Astrocyte (in vitro differentiated cells and primary cell): Measurements from ENCODE around the gene GSE1. TPM values are rescaled to one million over a fixed set of nuclear protein-coding genes. Genes with fewer than 3 reads are reported as not detected.

Experiments
- DNase-seq: peaks from one replicate; pipeline ENCODE4 v3.0.0-alpha.2; 2010; ENCODE audit warnings: low read depth
- FAIRE-seq: peaks from 2 replicates; lab custom pipeline; 2011; peaks lifted over from hg19 to GRCh38; lab: Jason Lieb, UNC
- H2AFZ ChIP-seq: 2 replicates; pipeline ENCODE4 v1.6.0; 2012; ENCODE audit warnings: low read depth, low read length, inconsistent platforms
- H3K27ac ChIP-seq: 2 replicates; pipeline ENCODE4 v1.5.1; 2011; ENCODE audit warnings: low read depth, low read length, inconsistent platforms
- H3K27me3 ChIP-seq: 2 replicates; pipeline ENCODE4 v1.6.0; 2011; ENCODE audit warnings: low read length, inconsistent platforms; ENCODE audit not compliant: insufficient read depth
- H3K36me3 ChIP-seq: 2 replicates; pipeline ENCODE4 v1.5.1; 2011; ENCODE audit warnings: low read length, inconsistent platforms; ENCODE audit not compliant: insufficient read depth
- H3K4me1 ChIP-seq: 2 replicates; pipeline ENCODE4 v1.5.1; 2011; ENCODE audit warnings: low read length, inconsistent platforms; ENCODE audit not compliant: insufficient read depth
- H3K4me2 ChIP-seq: 2 replicates; pipeline ENCODE4 v1.6.0; 2012; ENCODE audit warnings: low read length, inconsistent platforms
- H3K4me3 ChIP-seq: 2 replicates; pipeline ENCODE4 v1.5.1; 2011; ENCODE audit warnings: low read depth, mild to moderate bottlenecking, low read length, inconsistent platforms; ENCODE audit not compliant: insufficient read depth
- H3K79me2 ChIP-seq: 2 replicates; pipeline ENCODE4 v1.6.0; 2012; ENCODE audit warnings: mild to moderate bottlenecking, low read length, inconsistent platforms; ENCODE audit not compliant: insufficient read depth
- H3K9ac ChIP-seq: 2 replicates; pipeline ENCODE4 v1.6.0; 2012; ENCODE audit warnings: mild to moderate bottlenecking, low read length, inconsistent platforms
- H3K9me3 ChIP-seq: 2 replicates; pipeline ENCODE4 v1.5.1; 2012; ENCODE audit warnings: low read depth, mild to moderate bottlenecking, low read length, inconsistent platforms; ENCODE audit not compliant: insufficient read depth
- H4K20me1 ChIP-seq: 2 replicates; pipeline ENCODE4 v1.6.0; 2012; ENCODE audit warnings: low read length, inconsistent platforms; ENCODE audit not compliant: insufficient read depth
- H3K27ac Mint-ChIP-seq: one replicate; pipeline ENCODE4 v1.8.0; 2021; ENCODE audit warnings: mild to moderate bottlenecking, mixed read lengths; ENCODE audit not compliant: unreplicated experiment
- H3K27me3 Mint-ChIP-seq: one replicate; pipeline ENCODE4 v1.8.0; 2021; ENCODE audit warnings: low read depth, mixed read lengths; ENCODE audit not compliant: unreplicated experiment
- H3K36me3 Mint-ChIP-seq: one replicate; pipeline ENCODE4 v1.8.0; 2021; ENCODE audit warnings: low read depth, mixed read lengths; ENCODE audit not compliant: unreplicated experiment
- H3K4me1 Mint-ChIP-seq: one replicate; pipeline ENCODE4 v1.8.0; 2021; ENCODE audit warnings: low read depth, mixed read lengths; ENCODE audit not compliant: unreplicated experiment
- H3K4me3 Mint-ChIP-seq: one replicate; pipeline ENCODE4 v1.8.0; 2021; ENCODE audit warnings: mild to moderate bottlenecking, moderate library complexity, mixed read lengths; ENCODE audit not compliant: unreplicated experiment
- H3K9me3 Mint-ChIP-seq: one replicate; pipeline ENCODE4 v1.8.0; 2021; ENCODE audit warnings: mild to moderate bottlenecking, mixed read lengths; ENCODE audit not compliant: unreplicated experiment
- EZH2 ChIP-seq: IDR thresholded peaks from 2 replicates; pipeline ENCODE4 v1.6.1; 2012; ENCODE audit warnings: mild to moderate bottlenecking, low read length, inconsistent platforms; ENCODE audit not compliant: insufficient read depth
- total RNA-seq: library from RNA; stranded (reverse); gene quantifications from 2 replicates; pipeline ENCODE4 v1.2.1, GENCODE V29; 2021
- TF ChIP-seq, protein P1 (sequence below): IDR thresholded peaks from 2 replicates; pipeline ENCODE4 v1.5.1; 2011; ENCODE audit warnings: low read depth, mild to moderate bottlenecking, inconsistent platforms, low read length, moderate library complexity; ENCODE audit not compliant: insufficient read depth

Gene GSE1
- total RNA-seq, 1 donor from 2014 or later, result 35.0 TPM

DNA sequence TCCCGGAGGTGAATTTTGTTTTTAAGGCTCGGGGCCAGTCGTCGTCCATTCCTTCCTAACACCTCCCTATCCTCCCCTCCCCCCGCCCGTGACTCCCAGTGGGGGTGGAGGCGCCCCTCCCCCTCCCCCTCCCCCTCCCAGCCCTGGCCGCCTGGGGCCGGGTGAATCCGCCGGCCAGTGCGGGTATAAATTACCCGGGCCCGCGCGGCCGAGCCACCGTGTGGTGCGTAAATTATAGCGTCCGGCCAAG is 2.0 kb upstream of the GSE1 start:
- peak overlapping the region; percentile 90 for H3K27ac Mint-ChIP-seq
- H3K4me1 Mint-ChIP-seq, result peaks cover 11% of the 10 kb centered on the region
- peaks cover 78% of the 10 kb centered on the region for H4K20me1 ChIP-seq
- H3K27me3 ChIP-seq, result peaks cover 3% of the 10 kb centered on the region
- no peaks in the 10 kb centered on the region for H3K9me3 ChIP-seq
- H3K4me1 ChIP-seq, result peaks cover 39% of the 10 kb centered on the region
- H3K4me2 ChIP-seq, result peak overlapping the region; percentile 86
- no peaks in the 10 kb centered on the region for H3K9me3 Mint-ChIP-seq
- no peaks in the 10 kb centered on the region for H3K79me2 ChIP-seq
- H3K4me3 ChIP-seq, result peak overlapping the region; percentile 48
- H3K36me3 Mint-ChIP-seq, result peaks cover 3% of the 10 kb centered on the region
- H3K36me3 ChIP-seq, result no peaks in the 10 kb centered on the region
- H3K27me3 Mint-ChIP-seq, result peaks cover 16% of the 10 kb centered on the region
- no peak for TF ChIP-seq EZH2
- TF ChIP-seq, protein P1, sequence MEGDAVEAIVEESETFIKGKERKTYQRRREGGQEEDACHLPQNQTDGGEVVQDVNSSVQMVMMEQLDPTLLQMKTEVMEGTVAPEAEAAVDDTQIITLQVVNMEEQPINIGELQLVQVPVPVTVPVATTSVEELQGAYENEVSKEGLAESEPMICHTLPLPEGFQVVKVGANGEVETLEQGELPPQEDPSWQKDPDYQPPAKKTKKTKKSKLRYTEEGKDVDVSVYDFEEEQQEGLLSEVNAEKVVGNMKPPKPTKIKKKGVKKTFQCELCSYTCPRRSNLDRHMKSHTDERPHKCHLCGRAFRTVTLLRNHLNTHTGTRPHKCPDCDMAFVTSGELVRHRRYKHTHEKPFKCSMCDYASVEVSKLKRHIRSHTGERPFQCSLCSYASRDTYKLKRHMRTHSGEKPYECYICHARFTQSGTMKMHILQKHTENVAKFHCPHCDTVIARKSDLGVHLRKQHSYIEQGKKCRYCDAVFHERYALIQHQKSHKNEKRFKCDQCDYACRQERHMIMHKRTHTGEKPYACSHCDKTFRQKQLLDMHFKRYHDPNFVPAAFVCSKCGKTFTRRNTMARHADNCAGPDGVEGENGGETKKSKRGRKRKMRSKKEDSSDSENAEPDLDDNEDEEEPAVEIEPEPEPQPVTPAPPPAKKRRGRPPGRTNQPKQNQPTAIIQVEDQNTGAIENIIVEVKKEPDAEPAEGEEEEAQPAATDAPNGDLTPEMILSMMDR, result no peak
- H3K9ac ChIP-seq, result peak overlapping the region; percentile 70
- peak overlapping the region; percentile 34 for H2AFZ ChIP-seq
- FAIRE-seq (no peak), DNase-seq (no peak)
- H3K27ac ChIP-seq, result no peak overlapping the region
- peak overlapping the region; percentile 34 for H3K4me3 Mint-ChIP-seq

DNA sequence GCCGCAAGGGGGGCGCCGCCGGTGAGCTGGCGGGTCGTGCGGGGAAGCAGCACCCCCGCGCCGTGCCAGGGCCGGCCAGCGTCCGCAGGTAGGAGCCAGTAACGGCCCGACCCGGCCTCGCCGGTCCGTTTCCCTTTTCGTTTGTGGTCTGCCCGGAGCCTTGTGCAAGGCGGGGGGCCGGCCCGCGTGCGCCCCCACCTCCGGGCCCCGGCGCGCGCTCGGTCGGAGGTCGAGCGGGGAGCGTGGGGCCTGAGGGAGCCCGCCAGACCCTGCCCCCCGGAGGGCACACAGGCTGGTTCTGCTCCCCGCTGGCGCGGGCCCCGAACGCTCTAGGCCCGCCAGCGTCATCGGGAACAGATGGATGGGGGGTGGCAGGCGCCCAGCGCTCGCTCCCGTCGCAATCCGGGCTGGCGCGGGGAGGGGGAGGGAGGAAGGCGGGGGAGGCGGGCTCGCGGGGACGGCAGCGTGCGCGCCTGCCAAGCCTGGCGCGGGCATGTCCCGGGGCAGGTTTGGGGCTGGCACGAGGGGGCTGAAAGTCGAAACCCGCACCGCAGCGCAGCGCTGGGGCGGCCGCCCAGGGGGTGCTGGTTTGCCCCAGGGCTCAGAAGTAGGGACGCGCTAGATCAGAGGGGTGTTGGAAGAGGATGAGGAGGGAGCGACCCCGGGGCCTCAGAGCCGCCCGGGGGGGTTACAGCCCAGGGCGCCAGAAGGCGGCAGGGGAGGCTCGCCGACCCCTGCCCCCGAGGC is 1.5 kb upstream of the GSE1 start:
- Mint-ChIP-seq H3K27ac (no peak overlapping the region), H3K27me3 (peaks cover 16% of the 10 kb centered on the region), H3K4me3 (no peak overlapping the region), H3K9me3 (no peaks in the 10 kb centered on the region), H3K4me1 (peaks cover 12% of the 10 kb centered on the region), H3K36me3 (peaks cover 3% of the 10 kb centered on the region)
- Histone ChIP-seq H3K9me3 (no peaks in the 10 kb centered on the region), H3K36me3 (no peaks in the 10 kb centered on the region), H3K79me2 (no peaks in the 10 kb centered on the region), H3K9ac (peak overlapping the region; percentile 70), H3K27ac (peak overlapping the region; percentile 33), H2AFZ (peak overlapping the region; percentile 34), H3K4me2 (peak overlapping the region; percentile 86), H3K4me3 (peak overlapping the region; percentile 48), H3K4me1 (peaks cover 44% of the 10 kb centered on the region), H3K27me3 (peaks cover 3% of the 10 kb centered on the region), H4K20me1 (peaks cover 78% of the 10 kb centered on the region)
- no peak for FAIRE-seq
- DNase-seq, result peak; percentile 55
- no peak for TF ChIP-seq EZH2
- TF ChIP-seq, protein P1, result no peak

DNA sequence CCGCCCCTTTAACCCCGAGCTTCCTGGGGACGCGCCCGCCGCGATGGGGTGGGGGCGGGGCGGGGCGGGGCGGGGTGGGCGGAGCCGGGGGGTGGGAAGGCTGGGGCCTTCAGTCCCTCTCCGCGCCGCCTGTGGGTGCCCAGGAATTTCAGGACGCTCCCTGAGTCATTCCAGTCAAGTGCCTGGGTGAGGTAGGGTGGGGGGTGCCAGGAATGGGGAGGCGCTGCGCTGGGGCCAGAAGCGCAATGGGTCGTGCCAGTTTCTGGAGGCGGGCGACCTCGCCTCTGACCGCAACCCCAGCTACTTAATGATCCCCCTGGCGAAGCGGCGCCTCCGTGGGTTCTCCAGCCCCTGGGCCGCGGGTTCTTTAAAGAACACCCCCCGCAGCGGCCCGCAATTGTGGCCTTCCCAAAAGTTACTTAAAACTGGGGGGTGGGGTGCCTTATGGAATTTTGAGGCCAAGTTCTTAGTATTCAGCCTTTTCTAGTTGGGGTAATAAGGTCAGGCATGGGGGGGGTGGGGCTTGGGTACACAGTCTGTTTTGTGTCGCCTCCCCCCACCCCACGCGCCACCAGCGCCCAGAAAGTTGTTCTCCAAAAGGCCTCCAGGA is 826 bp upstream of the GSE1 start:
- Mint-ChIP-seq H3K4me1 (peaks cover 12% of the 10 kb centered on the region), H3K27me3 (peaks cover 16% of the 10 kb centered on the region), H3K4me3 (peak overlapping the region; percentile 73), H3K9me3 (no peaks in the 10 kb centered on the region), H3K27ac (peak overlapping the region; percentile 62), H3K36me3 (peaks cover 3% of the 10 kb centered on the region)
- Histone ChIP-seq H4K20me1 (peaks cover 80% of the 10 kb centered on the region), H3K27me3 (peaks cover 3% of the 10 kb centered on the region), H3K27ac (peak overlapping the region; percentile 33), H3K4me2 (peak overlapping the region; percentile 86), H3K36me3 (no peaks in the 10 kb centered on the region), H2AFZ (no peak overlapping the region), H3K4me3 (peak overlapping the region; percentile 43), H3K9me3 (no peaks in the 10 kb centered on the region), H3K9ac (peak overlapping the region; percentile 37), H3K4me1 (peaks cover 48% of the 10 kb centered on the region), H3K79me2 (no peaks in the 10 kb centered on the region)
- FAIRE-seq (no peak), DNase-seq (peak; percentile 91)
- TF ChIP-seq EZH2, result no peak
- TF ChIP-seq, protein P1, result no peak
